K562 (cell line): ENCODE measurements around the gene TANC1. TPM values are rescaled to one million over a fixed set of nuclear protein-coding genes. Genes with fewer than 3 reads are reported as not detected.

Experiments used
- ATAC-seq: fragments of 200-7000 bp; cut with Tn5 transposase; 3 replicates; pipeline ENCODE4 v1.9.1; 2020; ENCODE audit warnings: moderate library complexity
- BruUV-seq: library from RNA; stranded (reverse); fragments of 400-500 nt; replicated peaks from 2 replicates; lab custom pipeline; 2021; lab: Mats Ljungman, UMichigan
- CTCF ChIA-PET: fragments of 300-600 bp; formaldehyde crosslinking; extraction: SDS; loops from one replicate; lab custom pipeline; 2021; ENCODE audit warnings: low intra/inter-chr PET ratio; lab: Yijun Ruan, JAX
- POLR2A ChIA-PET: fragments of 300-600, 350-650 bp; sonication (Branson Sonifier 250); formaldehyde crosslinking; extraction: SDS; loops from one replicate; lab custom pipeline; 2021; ENCODE audit warnings: antibody characterized with exemption, inconsistent platforms; lab: Yijun Ruan, JAX
- DNase-seq, 4 experiments: peaks; one replicate each; pipeline versions ENCODE4 v3.0.0 to v3.0.0-alpha.2; 2011 to 2018; ENCODE audit warnings: low spot score in 3 of 4, mixed read lengths in 3 of 4; ENCODE audit errors: extremely low read depth in 1 of 4
- FAIRE-seq: peaks from 2 replicates; lab custom pipeline; 2011; peaks lifted over from hg19 to GRCh38; lab: Jason Lieb, UNC
- H2AFZ ChIP-seq: 2 replicates; pipeline ENCODE4 v1.6.0; 2011; ENCODE audit warnings: low read depth, low read length, control low read depth, inconsistent platforms
- H3K27ac ChIP-seq: fragments of 200-600 bp; 3 replicates; pipeline ENCODE4 v1.8.0; 2011; ENCODE audit warnings: low read depth, mild to moderate bottlenecking, control low read depth, inconsistent platforms, low read length, moderate library complexity, mixed read lengths; ENCODE audit errors: extremely low read depth
- H3K27me3 ChIP-seq, 2 experiments: fragments of 300-600 bp in 1 of 2; 2 replicates in 1 of 2; 3 replicates in 1 of 2; pipeline versions ENCODE4 v1.6.0 to v1.8.0; 2011; ENCODE audit warnings: inconsistent platforms in 2 of 2, low read length in 2 of 2, mild to moderate bottlenecking in 1 of 2, mixed read lengths in 1 of 2, moderate library complexity in 1 of 2; ENCODE audit not compliant: control insufficient read depth in 2 of 2, insufficient read depth in 2 of 2
- H3K36me3 ChIP-seq: fragments of 300-600 bp; 3 replicates; pipeline ENCODE4 v1.8.0; 2011; ENCODE audit warnings: mild to moderate bottlenecking, low read length, inconsistent platforms; ENCODE audit not compliant: control insufficient read depth, insufficient read depth
- H3K4me1 ChIP-seq, 2 experiments: fragments of 200-600 bp in 1 of 2; replicated peaks in 1 of 2; 2 replicates in 1 of 2; 3 replicates in 1 of 2; pipeline versions ENCODE4 v1.5.1 to v1.8.0; 2011; ENCODE audit warnings: inconsistent platforms in 2 of 2, low read length in 2 of 2, mild to moderate bottlenecking in 1 of 2, mixed read lengths in 1 of 2, moderate library complexity in 1 of 2; ENCODE audit not compliant: control insufficient read depth in 2 of 2, insufficient read depth in 2 of 2
- H3K4me2 ChIP-seq: 2 replicates; pipeline ENCODE4 v1.6.1; 2011; ENCODE audit warnings: low read length, control low read depth, inconsistent platforms, mixed read lengths; ENCODE audit not compliant: insufficient read depth
- H3K4me3 ChIP-seq: fragments of 200-600 bp; sonication (generic), shearing (Covaris generic); 2 replicates; pipeline ENCODE4 v1.5.1; 2016; ENCODE audit warnings: control low read depth, inconsistent platforms
- H3K79me2 ChIP-seq: fragments of 200-600 bp; 3 replicates; pipeline ENCODE4 v1.8.0; 2011; ENCODE audit warnings: low read length, inconsistent platforms; ENCODE audit not compliant: control insufficient read depth, insufficient read depth
- H3K9ac ChIP-seq, 2 experiments: 2 replicates each; pipeline versions ENCODE4 v1.6.0 to v1.6.1; 2011; ENCODE audit warnings: low read depth in 2 of 2, low read length in 2 of 2, control low read depth in 1 of 2, inconsistent platforms in 1 of 2, mild to moderate bottlenecking in 1 of 2, mixed read lengths in 1 of 2; ENCODE audit not compliant: insufficient read depth in 1 of 2
- H3K9me1 ChIP-seq: one replicate; pipeline ENCODE4 v1.6.0; 2011; ENCODE audit warnings: inconsistent platforms, mild to moderate bottlenecking, low read length, moderate library complexity; ENCODE audit not compliant: control insufficient read depth, insufficient read depth
- H3K9me3 ChIP-seq: replicated peaks from 2 replicates; pipeline ENCODE4 v1.5.1; 2011; ENCODE audit warnings: low read depth, low read length, inconsistent platforms; ENCODE audit not compliant: control insufficient read depth, insufficient read depth
- H4K20me1 ChIP-seq: replicated peaks from 2 replicates; pipeline ENCODE4 v1.6.1; 2011; ENCODE audit warnings: low read length, inconsistent platforms, mixed read lengths; ENCODE audit not compliant: control insufficient read depth, insufficient read depth
- CCNT2 ChIP-seq: IDR thresholded peaks from 2 replicates; pipeline ENCODE4 v1.6.1; 2011; ENCODE audit warnings: borderline replicate concordance, low read depth, mild to moderate bottlenecking, moderate library complexity, mixed read lengths, low read length; ENCODE audit not compliant: insufficient read length; ENCODE audit errors: extremely low read depth
- CEBPG ChIP-seq, 3 experiments: fragments of 200-800 bp in 1 of 3; sonication (Bioruptor generic) in 1 of 3; sonication (generic) in 1 of 3; formaldehyde crosslinking in 1 of 3; IDR thresholded peaks in 2 of 3; conservative IDR thresholded peaks in 1 of 3; 2 replicates each; pipeline versions ENCODE4 v1.6.1 to v1.8.0; 2016 to 2022; ENCODE audit warnings: missing compliant biosample characterization in 2 of 3, missing genetic modification characterization in 2 of 3, mild to moderate bottlenecking in 1 of 3, missing genetic modification reagents in 1 of 3
- ETV1 ChIP-seq: fragments of 450-650 bp; conservative IDR thresholded peaks from 2 replicates; pipeline ENCODE4 v1.6.1; 2016; ENCODE audit warnings: missing genetic modification characterization, control low read depth, low read depth, missing compliant biosample characterization
- NFXL1 ChIP-seq: fragments of 450-650 bp; formaldehyde crosslinking; IDR thresholded peaks from 2 replicates; pipeline ENCODE4 v1.4.0; 2021; ENCODE audit warnings: mild to moderate bottlenecking
- PTBP1 ChIP-seq: fragments of 200-400 bp; formaldehyde crosslinking; IDR thresholded peaks from 2 replicates; pipeline ENCODE4 v1.6.1; 2017; ENCODE audit warnings: low read depth, low read length
- SMAD3 ChIP-seq: fragments of 450-650 bp; formaldehyde crosslinking; conservative IDR thresholded peaks from 2 replicates; pipeline ENCODE4 v1.4.0; 2020; ENCODE audit warnings: mild to moderate bottlenecking
- SMARCC2 ChIP-seq: fragments of 450-650 bp; IDR thresholded peaks from 2 replicates; pipeline ENCODE4 v1.6.1; 2017; ENCODE audit warnings: antibody characterized with exemption, moderate library complexity, mild to moderate bottlenecking, low read depth
- SRSF7 ChIP-seq: fragments of 200-400 bp; formaldehyde crosslinking; optimal IDR thresholded peaks from 2 replicates; pipeline ENCODE3; 2017; ENCODE audit warnings: mild to moderate bottlenecking, low read depth, low read length
- ZNF133 ChIP-seq: fragments of 250-450 bp; sonication (Bioruptor Pico); IDR thresholded peaks from 2 replicates; pipeline ENCODE4 v1.4.0; 2020; ENCODE audit warnings: mild to moderate bottlenecking
- ZNF146 ChIP-seq: IDR thresholded peaks from one replicate; pipeline ENCODE4 v1.6.1; 2018; ENCODE audit warnings: missing compliant biosample characterization; ENCODE audit not compliant: unreplicated experiment
- WGBS: fragments of 100-300 bp; shearing (Covaris generic); methylation state at CpG from one replicate; pipeline ENCODE4 v1.1.6; 2016; ENCODE audit warnings: low coverage, mixed read lengths; ENCODE audit not compliant: insufficient coverage; ENCODE audit errors: missing lambda C conversion rate; 5-methylcytosine and 5-hydroxymethylcytosine counted together
- in situ Hi-C: fragments of 300-500 bp; cut with MboI; formaldehyde crosslinking; loops from 4 replicates; pipeline ENCODE4 v1.15.0; 2018; ENCODE audit warnings: inconsistent platforms, mixed read lengths
- intact Hi-C: fragments of 100-400 bp; cut with micrococcal nuclease; formaldehyde crosslinking; loops from 2 replicates; pipeline ENCODE4 v1.14.2; 2022
- polyA plus RNA-seq, 8 experiments: library from polyadenylated mRNA; depleted of rRNA in 4 of 8; stranded (reverse) in 5 of 8; unstranded in 3 of 8; fragments of >200 nt; fragmentation: Nextera tagmentation in 2 of 8; fragmentation: Illumina TruSeq in 1 of 8; extraction: Ambion mirVana in 2 of 8; extraction: Trizol in 1 of 8; gene quantifications; 2 replicates each; pipeline versions ENCODE4 v1.2.1 to v1.2.3, GENCODE V29; 2011 to 2014; ENCODE audit warnings: inconsistent platforms in 1 of 8, missing spikeins in 1 of 8
- total RNA-seq, 7 experiments: library from RNA; depleted of rRNA in 6 of 7; stranded (reverse); fragments of >200 nt in 6 of 7; fragmentation: Illumina TruSeq in 2 of 7; extraction: Trizol in 2 of 7; gene quantifications; 2 replicates each; pipeline versions ENCODE4 v1.2.1 to v1.2.3, GENCODE V29; 2011 to 2021; ENCODE audit warnings: low replicate concordance in 1 of 7
- TF ChIP-seq, protein P1 (sequence below): sonication (generic); formaldehyde crosslinking; IDR thresholded peaks from 2 replicates; pipeline ENCODE4 v1.9.0; 2022; ENCODE audit warnings: mild to moderate bottlenecking, missing genetic modification reagents

TANC1 gene
- total and polyA plus RNA-seq, 9 of the 15 experiments (the other 6 are each of a cell fraction or from before 2014, with no cell fraction given): under 0.01 to 0.20 (median 0.07) TPM; not detected in 1

DNA sequence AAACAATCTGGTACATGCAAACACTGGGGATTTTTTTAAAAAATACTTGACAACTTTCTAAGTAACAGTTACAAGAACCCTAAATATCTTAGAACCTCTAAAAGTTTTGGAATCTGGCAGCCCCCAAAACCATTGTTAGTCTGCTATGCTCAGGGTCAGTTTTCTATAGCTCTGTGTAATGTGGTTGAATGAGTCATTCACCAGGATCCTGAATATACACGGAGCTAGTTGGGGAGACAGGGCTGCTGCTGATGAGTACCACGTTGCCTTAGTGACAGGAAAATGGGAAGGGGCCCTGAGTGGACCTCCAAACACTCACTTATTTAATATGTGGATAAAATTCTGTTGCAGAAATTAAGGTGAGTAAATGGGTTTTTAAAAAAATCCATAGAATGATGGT is 36.9 kb upstream of the TANC1 start:
- no peak for TF ChIP-seq PTBP1
- TF ChIP-seq, protein P1, sequence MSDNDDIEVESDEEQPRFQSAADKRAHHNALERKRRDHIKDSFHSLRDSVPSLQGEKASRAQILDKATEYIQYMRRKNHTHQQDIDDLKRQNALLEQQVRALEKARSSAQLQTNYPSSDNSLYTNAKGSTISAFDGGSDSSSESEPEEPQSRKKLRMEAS (CRISPR knock-in tag): no peak
- TF ChIP-seq, all 486 proteins: peak for 0
- CTCF ChIA-PET: no interaction called here

DNA sequence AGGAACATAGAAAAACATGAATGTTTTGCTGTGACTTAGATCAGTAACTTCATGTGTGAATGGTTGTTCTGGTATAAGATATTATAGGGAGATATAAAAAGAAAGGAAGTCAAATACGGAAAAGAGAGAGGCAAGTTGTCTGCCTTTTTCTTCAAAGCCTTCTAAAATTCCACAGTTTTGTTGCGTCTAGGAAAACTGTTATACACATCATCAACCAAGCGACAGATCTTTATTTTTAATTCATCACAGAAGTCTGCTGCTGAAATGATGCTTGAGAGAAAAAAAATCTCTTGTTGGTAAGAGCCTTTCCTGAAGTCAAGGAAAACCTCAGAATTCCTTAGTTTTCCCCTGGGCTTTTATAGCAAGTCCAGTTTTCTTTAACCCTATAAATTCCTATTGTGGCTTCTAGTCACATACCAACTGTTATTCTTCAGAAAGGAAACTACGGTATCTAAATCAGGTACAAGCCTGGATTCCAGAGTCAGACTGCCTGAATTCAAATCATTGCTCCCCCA is 36.3 kb upstream of the TANC1 start:
- ChIA-PET CTCF (no interaction called here), POLR2A (interaction anchor here (1.2 kb wide), 1 partner anchor 16 kb away, joined by 3 read pairs; no protein-coding TSS in a partner anchor)
- no peak for DNase-seq
- H3K36me3 ChIP-seq: no peaks in the 10 kb centered on the region
- no peaks in the 10 kb centered on the region for H4K20me1 ChIP-seq
- intact Hi-C loops (no loop called here), in situ Hi-C loops (no loop called here)
- no peak overlapping the region for H3K27ac ChIP-seq
- no peak overlapping the region for H2AFZ ChIP-seq
- no peak overlapping the region for H3K9ac ChIP-seq
- no peaks in the 10 kb centered on the region for H3K9me1 ChIP-seq
- no peak overlapping the region for H3K4me2 ChIP-seq
- TF ChIP-seq NFXL1 (CRISPR knock-in tag): no peak
- no peak for TF ChIP-seq ZNF133 (CRISPR knock-in tag)
- TF ChIP-seq SMARCC2: no peak
- TF ChIP-seq ZNF146 (CRISPR knock-in tag): no peak
- no peak for TF ChIP-seq CCNT2
- no peak for TF ChIP-seq ETV1 (tag)
- no peak for TF ChIP-seq SMAD3 (CRISPR knock-in tag)
- no peak for TF ChIP-seq CEBPG (CRISPR knock-in tag; IDR thresholded peaks at IDR 0.05)
- TF ChIP-seq CEBPG (tag; conservative IDR thresholded peaks at IDR 0.05 in 1 of 2, IDR thresholded peaks at IDR 0.05 in 1 of 2): no peak
- no peak for TF ChIP-seq SRSF7
- H3K4me1 ChIP-seq: no peaks in the 10 kb centered on the region
- no TSS peak for BruUV-seq
- FAIRE-seq: no peak
- no peak for ATAC-seq
- H3K9me3 ChIP-seq: no peaks in the 10 kb centered on the region
- WGBS: 0% methylated on average over 4 of the region's 4 CpGs
- no peaks in the 10 kb centered on the region for H3K79me2 ChIP-seq
- peaks cover 2 to 13% of the 10 kb centered on the region in 2 experiments; a peak in 3 of 5 replicates for H3K27me3 ChIP-seq
- H3K4me3 ChIP-seq: no peak overlapping the region

More for the DNA sequence above, 36.9 kb upstream of the TANC1 start:
- intact Hi-C loops (no loop called here), in situ Hi-C loops (no loop called here)
- H3K4me1 ChIP-seq: no peaks in the 10 kb centered on the region
- no peaks in the 10 kb centered on the region for H3K36me3 ChIP-seq
- H3K27me3 ChIP-seq: peaks cover 2 to 13% of the 10 kb centered on the region in 2 experiments; a peak in 3 of 5 replicates
- POLR2A ChIA-PET: interaction anchor here (1.2 kb wide), 1 partner anchor 15 kb away, joined by 3 read pairs; no protein-coding TSS in a partner anchor
- H3K9me3 ChIP-seq: no peaks in the 10 kb centered on the region
- H4K20me1 ChIP-seq: no peaks in the 10 kb centered on the region
- BruUV-seq: no TSS peak
- H3K4me3 ChIP-seq: no peak overlapping the region
- H3K9me1 ChIP-seq: no peaks in the 10 kb centered on the region
- no peak overlapping the region for H3K4me2 ChIP-seq
- DNase-seq: no peak
- WGBS: 3% methylated on average over 2 of the region's 2 CpGs
- FAIRE-seq: no peak
- no peak overlapping the region for H3K9ac ChIP-seq
- no peaks in the 10 kb centered on the region for H3K79me2 ChIP-seq
- H3K27ac ChIP-seq: no peak overlapping the region
- no peak overlapping the region for H2AFZ ChIP-seq
- ATAC-seq: no peak
